Neuronal stem cell (in vitro differentiated cells): Measurements from ENCODE around the gene GALNT16.
A peak's percentile ranks its signal among the peaks of the same experiment; 100 is the strongest.

Source experiments
- DNase-seq: peaks from one replicate; pipeline ENCODE4 v3.0.0-alpha.2; 2013; ENCODE audit warnings: low spot score
- H2AFZ ChIP-seq: one replicate; pipeline ENCODE4 v1.6.1; 2013; ENCODE audit warnings: mild to moderate bottlenecking, low read length, inconsistent platforms
- H2AK5ac ChIP-seq: 2 replicates; pipeline ENCODE4 v1.6.1; 2013; ENCODE audit warnings: low read depth, mild to moderate bottlenecking, inconsistent platforms, low read length, moderate library complexity, mixed read lengths
- H2BK120ac ChIP-seq: 2 replicates; pipeline ENCODE4 v1.6.1; 2013; ENCODE audit warnings: low read depth, mild to moderate bottlenecking, inconsistent platforms, low read length, moderate library complexity, mixed read lengths
- H2BK12ac ChIP-seq: one replicate; pipeline ENCODE4 v1.6.1; 2013; ENCODE audit warnings: low read length, inconsistent platforms
- H2BK15ac ChIP-seq: 2 replicates; pipeline ENCODE4 v1.6.1; 2013; ENCODE audit warnings: mild to moderate bottlenecking, low read length, inconsistent platforms, mixed read lengths
- H2BK5ac ChIP-seq: one replicate; pipeline ENCODE4 v1.6.1; 2013; ENCODE audit warnings: inconsistent platforms, mild to moderate bottlenecking, low read length, moderate library complexity
- H3K14ac ChIP-seq: one replicate; pipeline ENCODE4 v1.6.1; 2013; ENCODE audit warnings: low read length, inconsistent platforms
- H3K18ac ChIP-seq: 2 replicates; pipeline ENCODE4 v1.6.1; 2013; ENCODE audit warnings: low read length, inconsistent platforms
- H3K23ac ChIP-seq: 2 replicates; pipeline ENCODE4 v1.6.1; 2013; ENCODE audit warnings: low read depth, mild to moderate bottlenecking, mixed read lengths, low read length, inconsistent platforms; ENCODE audit not compliant: poor library complexity
- H3K27ac ChIP-seq: replicated peaks from 3 replicates; pipeline ENCODE4 v1.5.1; 2013; ENCODE audit warnings: low read length, inconsistent platforms
- H3K27me3 ChIP-seq, 3 experiments: 2 replicates each; pipeline ENCODE4 v1.6.1; 2013; ENCODE audit warnings: low read length in 3 of 3, mild to moderate bottlenecking in 2 of 3, inconsistent platforms in 1 of 3, low read depth in 1 of 3, mixed read lengths in 1 of 3, moderate library complexity in 1 of 3; ENCODE audit not compliant: control insufficient read depth in 3 of 3, insufficient read depth in 3 of 3
- H3K36me3 ChIP-seq, 2 donors: replicated peaks in 1 of 2; 2 replicates each; pipeline ENCODE4 v1.6.1; 2013; ENCODE audit warnings: low read length in 2 of 2; ENCODE audit not compliant: control insufficient read depth in 2 of 2, insufficient read depth in 2 of 2
- H3K4ac ChIP-seq: 2 replicates; pipeline ENCODE4 v1.6.1; 2013; ENCODE audit warnings: inconsistent platforms, mild to moderate bottlenecking, low read length, moderate library complexity
- H3K4me1 ChIP-seq, 2 donors: 1 replicate in 1 of 2; 2 replicates in 1 of 2; pipeline ENCODE4 v1.6.1; 2013; ENCODE audit warnings: low read length in 2 of 2, low read depth in 1 of 2; ENCODE audit not compliant: control insufficient read depth in 2 of 2, insufficient read depth in 1 of 2
- H3K4me2 ChIP-seq: one replicate; pipeline ENCODE4 v1.6.1; 2013; ENCODE audit warnings: mild to moderate bottlenecking, low read length, inconsistent platforms; ENCODE audit not compliant: insufficient read depth, poor library complexity, severe bottlenecking
- H3K4me3 ChIP-seq, 2 donors: 2 replicates each; pipeline ENCODE4 v1.5.1; 2013; ENCODE audit warnings: low read length in 2 of 2, mild to moderate bottlenecking in 2 of 2, inconsistent platforms in 1 of 2, moderate library complexity in 1 of 2
- H3K79me1 ChIP-seq: one replicate; pipeline ENCODE4 v1.6.1; 2013; ENCODE audit warnings: low read depth, mild to moderate bottlenecking, inconsistent platforms, low read length, moderate library complexity
- H3K9ac ChIP-seq: one replicate; pipeline ENCODE4 v1.6.1; 2013; ENCODE audit warnings: mild to moderate bottlenecking, low read depth, low read length, inconsistent platforms; ENCODE audit not compliant: poor library complexity
- H3K9me3 ChIP-seq, 2 donors: replicated peaks in 1 of 2; 2 replicates each; pipeline versions ENCODE3 to v1.6.1; 2013; ENCODE audit warnings: low read length in 2 of 2, mild to moderate bottlenecking in 2 of 2, inconsistent platforms in 1 of 2, low read depth in 1 of 2, mixed read lengths in 1 of 2, moderate library complexity in 1 of 2; ENCODE audit not compliant: control insufficient read depth in 2 of 2, insufficient read depth in 1 of 2
- H4K8ac ChIP-seq: one replicate; pipeline ENCODE4 v1.6.1; 2013; ENCODE audit warnings: low read depth, mild to moderate bottlenecking, inconsistent platforms, low read length, moderate library complexity
- H4K91ac ChIP-seq: one replicate; pipeline ENCODE4 v1.6.1; 2013; ENCODE audit warnings: low read length, low read depth, mild to moderate bottlenecking, inconsistent platforms; ENCODE audit not compliant: poor library complexity
- WGBS, 2 donors: extraction: QIAGEN DNeasy Blood & Tissue Kit; methylation state at CpG; one replicate each; pipeline ENCODE4 v1.1.7; 2013; ENCODE audit warnings: missing lambda C conversion rate in 2 of 2, mixed read lengths in 1 of 2; ENCODE audit not compliant: insufficient read length in 2 of 2, insufficient replicate concordance in 1 of 2; ENCODE audit errors: extremely low coverage in 2 of 2; 5-methylcytosine and 5-hydroxymethylcytosine counted together

GALNT16 gene

GRCh38 chr14:69291396-69291795 lies 31.4 kb downstream of the GALNT16 start:
- no peaks in the 10 kb centered on the region for H3K9me3 ChIP-seq
- no peak overlapping the region for H2BK12ac ChIP-seq
- H3K14ac ChIP-seq = no peak overlapping the region
- no peaks in the 10 kb centered on the region for H3K27me3 ChIP-seq
- no peak overlapping the region for H3K18ac ChIP-seq
- H3K4me2 ChIP-seq = no peak overlapping the region
- H2AFZ ChIP-seq = no peak overlapping the region
- no peak overlapping the region for H3K4ac ChIP-seq
- DNase-seq = no peak
- H2BK120ac ChIP-seq = no peak overlapping the region
- no peak overlapping the region for H2BK5ac ChIP-seq
- H3K9ac ChIP-seq = no peak overlapping the region
- no peak overlapping the region for H4K8ac ChIP-seq
- no peaks in the 10 kb centered on the region for H3K36me3 ChIP-seq
- peaks cover 6 to 12% of the 10 kb centered on the region in 2 donors for H3K4me1 ChIP-seq
- no peak overlapping the region for H2AK5ac ChIP-seq
- no peak overlapping the region for H3K23ac ChIP-seq
- no peak overlapping the region for H4K91ac ChIP-seq
- no CpG with 5 or more reads among the region's 5 CpGs for WGBS, 2 donors
- no peak overlapping the region for H2BK15ac ChIP-seq
- no peaks in the 10 kb centered on the region for H3K79me1 ChIP-seq
- H3K27ac ChIP-seq = no peak overlapping the region
- H3K4me3 ChIP-seq = no peak overlapping the region

GRCh38 chr14:69291891-69292561 lies 32.1 kb downstream of the GALNT16 start:
- H3K14ac ChIP-seq = no peak overlapping the region
- no peak overlapping the region for H4K91ac ChIP-seq
- H3K4me3 ChIP-seq = no peak overlapping the region
- no peak overlapping the region for H3K18ac ChIP-seq
- no peak overlapping the region for H4K8ac ChIP-seq
- H3K4ac ChIP-seq = no peak overlapping the region
- no peaks in the 10 kb centered on the region for H3K27me3 ChIP-seq
- peaks cover 6 to 11% of the 10 kb centered on the region in 2 donors for H3K4me1 ChIP-seq
- no peak overlapping the region for H3K27ac ChIP-seq
- no peak overlapping the region for H3K9ac ChIP-seq
- no peak overlapping the region for H2BK12ac ChIP-seq
- H3K79me1 ChIP-seq = no peaks in the 10 kb centered on the region
- DNase-seq = no peak
- no CpG with 5 or more reads among the region's 5 CpGs for WGBS, 2 donors
- no peak overlapping the region for H3K4me2 ChIP-seq
- H3K23ac ChIP-seq = no peak overlapping the region
- no peak overlapping the region for H2BK120ac ChIP-seq
- no peak overlapping the region for H2BK5ac ChIP-seq
- no peak overlapping the region for H2AFZ ChIP-seq
- no peak overlapping the region for H2BK15ac ChIP-seq
- H2AK5ac ChIP-seq = no peak overlapping the region
- no peaks in the 10 kb centered on the region for H3K9me3 ChIP-seq
- H3K36me3 ChIP-seq = no peaks in the 10 kb centered on the region

- no peak overlapping the region for H2BK120ac ChIP-seq
- peak overlapping the region; percentile 43 for H2BK15ac ChIP-seq
- H2BK12ac ChIP-seq = no peak overlapping the region
- H3K18ac ChIP-seq = peak overlapping the region; percentile 74
- no peak overlapping the region for H3K4me3 ChIP-seq
- H3K27ac ChIP-seq = no peak overlapping the region
- no peak overlapping the region for H3K4me2 ChIP-seq
- H3K4me1 ChIP-seq = peaks cover 11 to 12% of the 10 kb centered on the region in 2 donors
- H2AFZ ChIP-seq = no peak overlapping the region
- DNase-seq = no peak
- no peak overlapping the region for H3K23ac ChIP-seq
- no peak overlapping the region for H3K14ac ChIP-seq
- H3K79me1 ChIP-seq = no peaks in the 10 kb centered on the region
- no peaks in the 10 kb centered on the region for H3K27me3 ChIP-seq
- no peaks in the 10 kb centered on the region for H3K36me3 ChIP-seq
- no peak overlapping the region for H4K91ac ChIP-seq
- no peak overlapping the region for H3K9ac ChIP-seq
- H2AK5ac ChIP-seq = peak overlapping the region; percentile 87
- H3K4ac ChIP-seq = no peak overlapping the region
- H4K8ac ChIP-seq = peak overlapping the region; percentile 26
- WGBS, 2 donors = no CpG with 5 or more reads among the region's 10 CpGs
- no peaks in the 10 kb centered on the region for H3K9me3 ChIP-seq
- peak overlapping the region; percentile 25 for H2BK5ac ChIP-seq
Measured at GRCh38 chr14:69298131-69299071, 38.4 kb downstream of the GALNT16 start.
